Activated CD4-positive, alpha-beta T cell treated with anti-CD3 and anti-CD28 coated beads for 36 hours (primary cell): Measurements from ENCODE around the gene HOXD3. TPM values are rescaled to one million over a fixed set of nuclear protein-coding genes. Genes with fewer than 3 reads are reported as not detected.

Source experiments
- ATAC-seq: fragments of 200-7000 bp; cut with Tn5 transposase; one replicate; pipeline ENCODE4 v1.10.0; 2021; ENCODE audit warnings: mild to moderate bottlenecking, moderate library complexity
- CTCF ChIA-PET: fragments of 350-600 bp; sonication (Branson Sonifier 250); formaldehyde crosslinking; loops from one replicate; lab custom pipeline; 2021; ENCODE audit warnings: antibody characterized with exemption; lab: Charles Lee
- POLR2A ChIA-PET: fragments of 350-600 bp; sonication (Branson Sonifier 250); formaldehyde crosslinking; loops from one replicate; lab custom pipeline; 2021; ENCODE audit warnings: antibody characterized with exemption, inconsistent platforms; lab: Charles Lee
- DNase-seq: peaks from one replicate; pipeline ENCODE4 v3.0.0-alpha.2; 2020
- H3K27ac Mint-ChIP-seq: one replicate; pipeline ENCODE4 v1.8.0; 2021; ENCODE audit warnings: mixed read lengths
- H3K27me3 Mint-ChIP-seq: one replicate; pipeline ENCODE4 v1.8.0; 2021; ENCODE audit warnings: mixed read lengths
- H3K36me3 Mint-ChIP-seq: one replicate; pipeline ENCODE4 v1.8.0; 2021; ENCODE audit warnings: low read depth, mixed read lengths
- H3K4me1 Mint-ChIP-seq: one replicate; pipeline ENCODE4 v1.8.0; 2021; ENCODE audit warnings: mixed read lengths
- H3K4me3 Mint-ChIP-seq: one replicate; pipeline ENCODE4 v1.8.0; 2021; ENCODE audit warnings: mild to moderate bottlenecking, moderate library complexity, mixed read lengths
- H3K9me3 Mint-ChIP-seq: one replicate; pipeline ENCODE4 v1.8.0; 2021; ENCODE audit warnings: low read depth, mixed read lengths
- intact Hi-C, 2 experiments: fragments of 100-400 bp; cut with DNase I in 1 of 2; cut with micrococcal nuclease in 1 of 2; formaldehyde crosslinking; loops; one replicate each; pipeline versions ENCODE4 v1.14.2 to v1.15.1; 2022 to 2024; cut with DNase I, micrococcal nuclease
- total RNA-seq, 2 experiments: library from RNA; stranded (reverse); gene quantifications; one replicate each; pipeline ENCODE4 v1.2.3, GENCODE V29; 2021

Gene HOXD3
- total RNA-seq, 2 experiments from 2014 or later = not detected

DNA sequence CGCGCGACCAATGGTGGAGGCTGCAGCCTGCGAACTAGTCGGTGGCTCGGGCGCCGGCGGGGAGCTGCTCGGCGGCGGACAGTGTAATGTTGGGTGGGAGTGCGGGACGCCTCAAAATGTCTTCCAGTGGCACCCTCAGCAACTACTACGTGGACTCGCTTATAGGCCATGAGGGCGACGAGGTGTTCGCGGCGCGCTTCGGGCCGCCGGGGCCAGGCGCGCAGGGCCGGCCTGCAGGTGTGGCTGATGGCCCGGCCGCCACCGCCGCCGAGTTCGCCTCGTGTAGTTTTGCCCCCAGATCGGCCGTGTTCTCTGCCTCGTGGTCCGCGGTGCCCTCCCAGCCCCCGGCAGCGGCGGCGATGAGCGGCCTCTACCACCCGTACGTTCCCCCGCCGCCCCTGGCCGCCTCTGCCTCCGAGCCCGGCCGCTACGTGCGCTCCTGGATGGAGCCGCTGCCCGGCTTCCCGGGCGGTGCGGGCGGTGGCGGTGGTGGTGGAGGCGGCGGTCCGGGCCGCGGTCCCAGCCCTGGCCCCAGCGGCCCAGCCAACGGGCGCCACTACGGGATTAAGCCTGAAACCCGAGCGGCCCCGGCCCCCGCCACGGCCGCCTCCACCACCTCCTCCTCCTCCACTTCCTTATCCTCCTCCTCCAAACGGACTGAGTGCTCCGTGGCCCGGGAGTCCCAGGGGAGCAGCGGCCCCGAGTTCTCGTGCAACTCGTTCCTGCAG is 34.3 kb upstream of the HOXD3 start, which contains the start of gene HOXD9:
Gene HOXD9, plus strand, starts transcription at position 37 of the 728 bp plus-strand sequence. Its CDS starts 50 bp downstream, at position 87.
- peak within 1 kb of the TSS; percentile 52 for H3K4me3 Mint-ChIP-seq
- DNase-seq = peak; percentile 64

DNA sequence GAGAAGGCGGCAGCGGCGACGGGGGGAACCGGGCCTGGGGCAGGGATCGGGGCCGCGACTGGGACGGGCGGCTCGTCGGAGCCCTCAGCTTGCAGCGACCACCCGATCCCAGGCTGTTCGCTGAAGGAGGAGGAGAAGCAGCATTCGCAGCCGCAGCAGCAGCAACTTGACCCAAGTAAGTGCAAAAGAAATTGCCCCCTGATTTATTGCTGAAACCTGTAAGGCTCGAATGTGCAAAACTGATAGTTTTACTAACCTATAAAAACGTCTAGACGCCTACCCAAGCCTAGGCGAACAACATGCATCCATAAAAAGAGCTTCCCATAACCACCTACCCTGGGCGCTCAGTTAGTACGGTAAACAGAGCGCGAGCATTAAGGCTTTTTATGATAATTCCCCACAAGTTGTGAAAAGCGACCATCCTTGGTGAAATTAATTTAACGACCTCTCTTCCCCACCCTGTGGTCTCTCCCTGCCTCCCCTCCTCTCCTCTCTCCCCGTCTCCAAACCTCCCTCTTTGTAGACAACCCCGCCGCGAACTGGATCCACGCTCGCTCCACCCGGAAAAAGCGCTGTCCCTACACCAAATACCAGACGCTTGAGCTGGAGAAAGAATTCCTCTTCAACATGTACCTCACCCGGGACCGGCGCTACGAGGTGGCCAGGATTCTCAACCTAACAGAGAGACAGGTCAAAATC is 33.5 kb upstream of the HOXD3 start:
- CTCF ChIA-PET = interaction anchor here (0.6 kb wide), 1 partner anchor 526 kb away, joined by 3 read pairs; no protein-coding TSS in a partner anchor
- ATAC-seq (no peak), DNase-seq (peak; percentile 9)
- Mint-ChIP-seq H3K9me3 (peaks cover 3% of the 10 kb centered on the region), H3K36me3 (no peaks in the 10 kb centered on the region), H3K4me1 (peaks cover 20% of the 10 kb centered on the region), H3K27ac (no peak overlapping the region), H3K4me3 (no peak overlapping the region), H3K27me3 (peaks cover 73% of the 10 kb centered on the region)
- POLR2A ChIA-PET = no interaction called here
- intact Hi-C loops = loop anchor here (2.0 to 10.0 kb wide), 4 partner anchors 17 to 1789 kb away; partner anchors contain the start of genes EVX2 (in 2 of the 2), HOXD11 (in 1 of the 2) and SP9 (in 1 of the 2)

More for the DNA sequence above, 34.3 kb upstream of the HOXD3 start, which contains the start of gene HOXD9:
- peak; percentile 64 for ATAC-seq
- H3K36me3 Mint-ChIP-seq = no peaks in the 10 kb centered on the region
- H3K27ac Mint-ChIP-seq = no peak within 1 kb of the TSS
- POLR2A ChIA-PET = interaction anchor here (0.7 kb wide), 1 partner anchor 49 kb away, joined by 3 read pairs; no protein-coding TSS in a partner anchor
- H3K27me3 Mint-ChIP-seq = peaks cover 72% of the 10 kb centered on the region
- CTCF ChIA-PET = interaction anchor here (0.7 to 1.2 kb wide), 4 partner anchors 9 to 529 kb away, joined by 3 to 4 read pairs (median 3); no protein-coding TSS in a partner anchor
- intact Hi-C loops = loop anchor here (2.0 to 10.0 kb wide), 4 partner anchors 16 to 1788 kb away; partner anchors contain the start of genes EVX2 (in 2 of the 2), HOXD11 (in 1 of the 2) and SP9 (in 1 of the 2)
- peaks cover 3% of the 10 kb centered on the region for H3K9me3 Mint-ChIP-seq
- H3K4me1 Mint-ChIP-seq = peaks cover 13% of the 10 kb centered on the region

DNA sequence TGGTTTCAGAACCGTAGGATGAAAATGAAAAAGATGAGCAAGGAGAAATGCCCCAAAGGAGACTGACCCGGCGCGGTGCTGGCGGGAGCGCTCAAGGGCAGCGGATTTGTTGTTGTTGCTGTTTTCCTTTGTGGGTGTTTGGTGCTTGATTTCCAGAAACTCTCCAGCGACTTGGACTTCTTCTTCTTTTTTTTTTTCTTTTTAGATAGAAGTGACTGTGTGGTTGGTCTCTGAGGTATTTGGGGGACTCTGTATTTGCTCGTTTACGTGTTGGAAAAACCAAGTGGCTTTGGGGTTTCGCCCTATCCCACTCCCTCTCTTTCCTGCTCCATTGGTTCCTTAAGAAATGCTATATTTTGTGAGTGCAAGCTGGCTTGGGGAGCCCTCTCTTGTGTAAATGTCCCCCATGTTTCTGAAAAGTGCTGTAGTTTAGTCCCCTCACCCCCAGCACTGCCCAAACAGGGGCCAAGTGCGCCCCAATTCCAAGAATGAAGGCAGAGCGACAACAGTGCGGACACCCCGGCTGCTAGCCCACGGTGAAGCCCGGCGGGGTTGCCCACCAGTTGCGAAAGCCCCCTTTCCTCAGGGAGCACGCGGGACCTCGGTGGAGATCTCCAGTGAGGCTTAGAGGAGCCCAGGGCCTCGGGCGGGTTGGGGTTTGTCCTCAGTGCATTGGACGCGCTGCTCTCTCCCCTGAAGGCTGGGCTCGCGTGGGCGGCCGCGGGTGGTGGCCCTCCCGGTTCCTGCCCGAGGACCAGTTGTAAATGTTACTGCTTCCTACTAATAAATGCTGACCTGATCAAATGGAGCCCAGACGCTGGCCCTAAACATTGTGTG is 32.8 kb upstream of the HOXD3 start:
- ChIA-PET POLR2A (no interaction called here), CTCF (interaction anchor here (0.6 kb wide), 1 partner anchor 526 kb away, joined by 3 read pairs; no protein-coding TSS in a partner anchor)
- Mint-ChIP-seq H3K4me1 (peaks cover 22% of the 10 kb centered on the region), H3K9me3 (no peaks in the 10 kb centered on the region), H3K36me3 (no peaks in the 10 kb centered on the region), H3K27me3 (peaks cover 72% of the 10 kb centered on the region), H3K4me3 (no peak overlapping the region), H3K27ac (no peak overlapping the region)
- no peak for DNase-seq
- ATAC-seq = no peak
- intact Hi-C loops = loop anchor here (5.0 to 10.0 kb wide), 2 partner anchors 42 to 1790 kb away; partner anchors contain the start of genes EVX2 (in 1 of the 2) and SP9 (in 1 of the 2)

DNA sequence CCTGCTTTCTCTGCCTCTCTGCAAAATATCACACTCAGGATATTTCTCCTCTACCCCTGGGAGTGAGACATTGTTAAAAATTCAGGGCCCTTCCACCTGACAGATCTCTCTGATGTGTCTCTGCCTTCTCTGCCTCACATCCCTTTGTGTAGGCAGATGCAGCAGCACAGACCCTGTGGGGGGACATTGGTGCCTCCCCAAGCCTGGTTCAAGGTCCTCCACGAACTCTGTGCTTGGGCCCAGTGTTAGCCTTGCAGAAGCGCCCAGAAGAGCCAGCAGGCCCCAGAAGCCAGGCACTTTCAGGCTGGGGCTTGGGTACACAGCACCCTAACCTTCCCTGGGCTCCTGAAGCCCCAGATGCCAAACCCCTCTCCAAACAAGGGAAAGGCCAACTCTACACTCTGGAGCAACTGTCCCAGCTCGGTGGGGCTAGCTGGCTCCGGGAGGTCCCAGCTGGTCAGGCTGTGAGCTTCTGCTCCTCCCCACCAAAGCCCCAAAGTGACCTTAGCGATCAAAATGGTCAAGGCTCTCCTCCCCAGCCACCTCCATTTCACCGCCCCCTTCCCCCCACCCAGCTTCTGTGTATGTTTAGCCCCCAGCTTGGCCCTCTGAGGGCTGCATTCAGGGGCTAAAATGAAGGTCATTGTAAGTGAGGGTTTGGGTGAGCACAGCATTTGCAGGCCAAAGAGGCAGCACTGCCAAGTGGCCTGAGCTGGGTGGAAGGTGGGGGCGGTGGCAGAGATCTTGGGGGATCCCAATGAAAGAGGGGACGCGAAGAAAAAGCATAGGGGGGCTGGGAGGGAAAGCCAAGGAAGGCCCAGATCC is 31.9 kb upstream of the HOXD3 start:
- intact Hi-C loops = loop anchor here (5.0 to 10.0 kb wide), 6 partner anchors 37 to 1790 kb away; partner anchors contain the start of genes EVX2 (in 1 of the 2) and SP9 (in 1 of the 2)
- Mint-ChIP-seq H3K4me1 (peaks cover 22% of the 10 kb centered on the region), H3K9me3 (no peaks in the 10 kb centered on the region), H3K4me3 (no peak overlapping the region), H3K27me3 (peaks cover 65% of the 10 kb centered on the region), H3K36me3 (no peaks in the 10 kb centered on the region), H3K27ac (no peak overlapping the region)
- POLR2A ChIA-PET = no interaction called here
- DNase-seq = no peak
- CTCF ChIA-PET = interaction anchor here (1.1 to 4.2 kb wide), 8 partner anchors 9 to 727 kb away, joined by 3 to 68 read pairs (median 14); no protein-coding TSS in a partner anchor
- ATAC-seq = no peak

DNA sequence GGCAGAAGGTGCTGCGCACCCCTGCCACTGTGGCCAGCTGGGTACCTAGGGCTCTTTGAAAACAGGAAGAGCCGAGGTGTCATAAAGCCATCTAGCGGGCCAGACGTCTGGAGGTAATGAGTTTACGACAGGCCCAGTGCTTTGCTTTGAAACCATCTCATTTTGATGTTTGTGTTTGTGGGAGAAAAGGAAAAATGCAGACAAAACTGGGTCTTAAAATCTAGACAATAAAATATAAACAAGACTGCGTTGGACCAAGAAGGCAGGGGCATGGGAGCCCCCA is 31.4 kb upstream of the HOXD3 start:
- H3K4me1 Mint-ChIP-seq = peaks cover 24% of the 10 kb centered on the region
- ChIA-PET POLR2A (no interaction called here), CTCF (interaction anchor here (1.1 to 4.2 kb wide), 8 partner anchors 8 to 727 kb away, joined by 3 to 68 read pairs (median 14); no protein-coding TSS in a partner anchor)
- DNase-seq (no peak), ATAC-seq (no peak)
- H3K9me3 Mint-ChIP-seq = no peaks in the 10 kb centered on the region
- intact Hi-C loops = loop anchor here (2.0 to 10.0 kb wide), 7 partner anchors 37 to 1791 kb away; partner anchors contain the start of gene SP9 (in 1 of the 2)
- peaks cover 61% of the 10 kb centered on the region for H3K27me3 Mint-ChIP-seq
- H3K27ac Mint-ChIP-seq = no peak overlapping the region
- H3K4me3 Mint-ChIP-seq = no peak overlapping the region
- no peaks in the 10 kb centered on the region for H3K36me3 Mint-ChIP-seq

DNA sequence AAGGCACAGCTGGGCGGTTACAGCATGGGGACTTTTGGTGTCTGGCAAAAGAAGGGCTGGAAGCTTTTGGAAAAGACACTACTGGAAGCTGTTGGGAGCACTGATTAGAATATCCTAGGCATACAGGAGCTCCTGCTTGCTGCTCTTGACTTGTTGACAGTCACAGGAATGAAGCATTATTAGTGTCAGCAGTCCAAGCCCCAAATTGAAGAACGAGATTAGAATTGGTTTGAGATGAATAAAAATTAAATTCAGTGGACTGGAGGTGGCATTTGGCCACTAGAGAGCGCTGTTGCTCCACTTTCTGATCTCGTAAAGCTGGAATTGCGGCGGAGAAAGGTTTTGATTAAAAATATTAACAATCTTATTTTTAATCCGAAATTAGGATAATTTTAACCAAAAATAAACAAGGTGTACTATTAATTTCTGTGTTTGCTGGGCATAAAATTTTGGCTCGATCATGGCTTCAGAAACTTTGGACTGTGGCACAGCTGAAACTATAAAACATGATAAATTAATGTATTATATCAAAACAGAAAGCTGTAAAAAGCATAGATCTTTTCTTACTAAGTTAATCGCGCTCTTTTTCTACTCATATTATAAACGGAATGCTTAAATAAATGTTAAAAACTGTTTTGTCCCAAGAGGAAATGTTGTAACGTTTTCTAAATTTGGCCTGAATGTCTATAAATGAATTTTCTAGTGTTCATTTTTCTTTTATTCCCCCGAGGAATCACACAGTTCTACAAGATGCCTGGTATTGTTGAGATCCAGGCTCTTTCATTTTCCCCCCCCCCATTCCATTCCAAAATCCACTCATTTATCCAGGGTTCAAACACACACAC is 30.0 kb upstream of the HOXD3 start:
- CTCF ChIA-PET = interaction anchor here (0.6 to 4.2 kb wide), 54 partner anchors 9 to 1169 kb away, joined by 3 to 68 read pairs (median 4); partner anchors contain the start of gene HOXD4
- POLR2A ChIA-PET = no interaction called here
- DNase-seq (peak; percentile 81), ATAC-seq (no peak)
- Mint-ChIP-seq H3K9me3 (no peaks in the 10 kb centered on the region), H3K36me3 (no peaks in the 10 kb centered on the region), H3K4me3 (no peak overlapping the region), H3K4me1 (peaks cover 31% of the 10 kb centered on the region), H3K27ac (no peak overlapping the region), H3K27me3 (peaks cover 67% of the 10 kb centered on the region)
- intact Hi-C loops = loop anchor here (1.0 to 10.0 kb wide), 13 partner anchors 35 to 1792 kb away; partner anchors contain the start of gene SP9 (in 1 of the 2)

DNA sequence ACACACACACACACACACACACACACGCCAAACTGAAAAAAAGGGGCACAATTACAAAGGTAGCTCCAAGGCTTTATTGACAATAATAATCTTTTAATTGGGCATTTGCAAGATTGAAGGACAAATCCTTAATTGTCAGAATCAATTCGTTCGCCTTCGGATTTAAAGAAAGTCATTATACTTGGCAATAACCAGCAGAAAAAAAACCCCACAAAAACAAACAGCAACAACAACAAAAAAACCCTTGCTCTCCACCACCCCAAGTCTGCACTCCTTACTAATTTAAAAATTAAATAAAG is 29.4 kb upstream of the HOXD3 start:
- Mint-ChIP-seq H3K9me3 (no peaks in the 10 kb centered on the region), H3K27ac (no peak overlapping the region), H3K27me3 (peaks cover 69% of the 10 kb centered on the region), H3K4me1 (peaks cover 31% of the 10 kb centered on the region), H3K4me3 (peak overlapping the region; percentile 9), H3K36me3 (no peaks in the 10 kb centered on the region)
- intact Hi-C loops = loop anchor here (1.0 to 10.0 kb wide), 13 partner anchors 35 to 1793 kb away; partner anchors contain the start of gene SP9 (in 1 of the 2)
- ChIA-PET POLR2A (no interaction called here), CTCF (interaction anchor here (0.7 to 4.2 kb wide), 30 partner anchors 8 to 1168 kb away, joined by 3 to 68 read pairs (median 6); no protein-coding TSS in a partner anchor)
- ATAC-seq (no peak), DNase-seq (no peak)

DNA sequence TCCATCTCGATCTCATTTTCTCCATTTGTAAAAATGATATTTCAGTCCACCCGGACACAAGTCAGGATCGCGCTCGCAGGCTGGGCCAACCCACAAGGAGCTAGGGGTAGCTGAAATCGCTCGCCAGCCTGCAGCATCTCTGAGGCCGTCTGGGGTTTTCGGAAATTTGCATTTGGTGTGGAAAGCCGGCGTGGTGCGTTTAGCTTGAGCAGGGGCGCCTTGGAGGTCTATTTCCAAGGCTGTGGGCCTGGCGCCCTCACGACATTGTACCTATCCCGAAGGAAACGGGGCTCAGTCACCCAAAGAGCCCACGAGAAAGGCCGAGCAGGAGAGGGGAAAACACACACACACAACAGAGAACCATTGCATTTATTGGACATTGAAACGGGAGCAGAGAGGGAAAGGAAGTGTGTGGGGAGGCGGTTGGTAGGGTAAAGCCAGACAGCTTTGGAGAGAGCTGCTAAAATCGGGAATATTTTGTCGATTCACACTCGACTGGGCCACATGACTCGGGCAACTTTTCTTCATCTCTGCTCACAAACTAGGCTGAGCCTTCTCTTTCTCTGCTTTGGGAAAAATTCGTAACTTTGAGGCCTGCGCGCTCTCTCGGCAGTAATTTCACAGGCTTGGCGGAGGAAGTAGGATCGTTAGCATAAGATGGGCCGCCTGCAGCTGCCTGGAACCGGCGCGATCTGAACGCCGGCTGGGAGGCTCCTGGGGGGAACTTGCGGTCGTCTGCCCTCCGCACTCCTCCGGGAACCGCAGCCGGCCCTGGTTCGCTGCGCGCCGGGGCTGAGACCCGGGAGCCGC is 28.7 kb upstream of the HOXD3 start:
- CTCF ChIA-PET = interaction anchor here (0.6 to 4.2 kb wide), 22 partner anchors 12 to 1167 kb away, joined by 3 to 68 read pairs (median 6); no protein-coding TSS in a partner anchor
- POLR2A ChIA-PET = no interaction called here
- no peak for ATAC-seq

More for the DNA sequence above, 28.7 kb upstream of the HOXD3 start:
- intact Hi-C loops = loop anchor here (5.0 to 10.0 kb wide), 5 partner anchors 34 to 1794 kb away; partner anchors contain the start of gene SP9 (in 1 of the 2)
- Mint-ChIP-seq H3K27me3 (peaks cover 74% of the 10 kb centered on the region), H3K9me3 (no peaks in the 10 kb centered on the region), H3K27ac (no peak overlapping the region), H3K4me3 (peak overlapping the region; percentile 9), H3K4me1 (peaks cover 31% of the 10 kb centered on the region), H3K36me3 (no peaks in the 10 kb centered on the region)
- DNase-seq = peak; percentile 18
